GM20000 (cell line): ENCODE results near the gene CTNND1.

ENCODE experiments used
- DNase-seq: peaks from one replicate; pipeline ENCODE4 v3.0.0; 2012; ENCODE audit warnings: low spot score
- CTCF ChIP-seq: IDR thresholded peaks from 2 replicates; pipeline ENCODE4 v1.5.1; 2012; ENCODE audit warnings: mild to moderate bottlenecking, control low read depth; ENCODE audit errors: extremely low read depth, missing control alignments

The CTNND1 gene

GRCh38 chr11:57732661-57733060 is 28.9 kb upstream of the CTNND1 start:
- DNase-seq, result no peak
- TF ChIP-seq CTCF, result no peak

- no peak for TF ChIP-seq CTCF
- DNase-seq, result no peak
These were observed 25.8 kb upstream of the CTNND1 start for GRCh38 chr11:57735619-57736298.

- no peak for TF ChIP-seq CTCF
- DNase-seq, result peak; percentile 89
These were observed 20.2 kb upstream of the CTNND1 start, which contains the start of gene SELENOH for GRCh38 chr11:57741132-57742086. TSS of gene SELENOH (plus strand) at chr11:57741491. CDS start at chr11:57741596, 105 bp downstream.

- no peak for DNase-seq
These were observed 19.5 kb upstream of the CTNND1 start for GRCh38 chr11:57742087-57742452.

GRCh38 chr11:57744357-57744756 is 17.2 kb upstream of the CTNND1 start:
- DNase-seq, result no peak
- no peak for TF ChIP-seq CTCF

More at GRCh38 chr11:57742087-57742452, 19.5 kb upstream of the CTNND1 start:
- no peak for TF ChIP-seq CTCF

GRCh38 chr11:57745206-57745605 is 16.4 kb upstream of the CTNND1 start:
- no peak for DNase-seq
- no peak for TF ChIP-seq CTCF

GRCh38 chr11:57746920-57747319 is 14.7 kb upstream of the CTNND1 start:
- no peak for TF ChIP-seq CTCF
- no peak for DNase-seq
